Smooth muscle cell (in vitro differentiated cells): ENCODE measurements around the gene MTMR3. TPM values are rescaled to one million over a fixed set of nuclear protein-coding genes. Genes with fewer than 3 reads are reported as not detected.

Source experiments
- DNase-seq: peaks from one replicate; lab custom pipeline; 2025; ENCODE audit not compliant: unreplicated experiment; lab: John Stamatoyannopoulos, UW
- H2AFZ ChIP-seq: fragments of 200-600 bp; sonication (generic); 2 replicates; pipeline ENCODE4 v1.6.0; 2016; ENCODE audit warnings: antibody characterized with exemption, low read depth, mild to moderate bottlenecking
- H3F3A ChIP-seq: fragments of 200-600 bp; sonication (generic); 2 replicates; pipeline ENCODE4 v1.6.0; 2017; ENCODE audit warnings: antibody characterized with exemption, low read depth
- H3K27ac ChIP-seq: fragments of 200-600 bp; sonication (generic); 2 replicates; pipeline ENCODE4 v1.5.1; 2016; ENCODE audit warnings: low read depth, mild to moderate bottlenecking
- H3K27me3 ChIP-seq: fragments of 200-600 bp; sonication (generic); 2 replicates; pipeline ENCODE4 v1.6.1; 2016; ENCODE audit warnings: low read depth, mild to moderate bottlenecking
- H3K36me3 ChIP-seq: fragments of 200-600 bp; sonication (generic); 2 replicates; pipeline ENCODE4 v1.5.1; 2016; ENCODE audit warnings: low read depth
- H3K4me1 ChIP-seq: fragments of 200-600 bp; sonication (generic); 2 replicates; pipeline ENCODE4 v1.5.1; 2016; ENCODE audit warnings: low read depth
- H3K4me2 ChIP-seq: fragments of 200-600 bp; sonication (generic); 2 replicates; pipeline ENCODE4 v1.6.0; 2016; ENCODE audit warnings: mild to moderate bottlenecking
- H3K4me3 ChIP-seq: fragments of 200-600 bp; sonication (generic); 2 replicates; pipeline ENCODE4 v1.5.1; 2016; ENCODE audit warnings: mild to moderate bottlenecking
- H3K79me2 ChIP-seq: fragments of 200-600 bp; sonication (generic); 2 replicates; pipeline ENCODE4 v1.6.0; 2016; ENCODE audit warnings: low read depth, mild to moderate bottlenecking
- H3K9ac ChIP-seq: fragments of 200-600 bp; sonication (generic); 2 replicates; pipeline ENCODE4 v1.6.0; 2016; ENCODE audit warnings: low read depth
- H3K9me3 ChIP-seq: fragments of 200-600 bp; sonication (generic); replicated peaks from 2 replicates; pipeline ENCODE4 v1.5.1; 2016; ENCODE audit warnings: low read depth
- H4K20me1 ChIP-seq: fragments of 200-600 bp; sonication (generic); 2 replicates; pipeline ENCODE4 v1.6.0; 2016; ENCODE audit warnings: low read depth
- CTCF ChIP-seq: fragments of 200-600 bp; sonication (generic); IDR thresholded peaks from 2 replicates; pipeline ENCODE4 v1.5.1; 2017; ENCODE audit warnings: borderline replicate concordance, mild to moderate bottlenecking, antibody characterized with exemption; ENCODE audit not compliant: insufficient read depth, poor library complexity, severe bottlenecking
- WGBS: methylation state at CpG from one replicate; pipeline ENCODE4 v1.1.7; 2016; ENCODE audit warnings: low lambda C conversion rate; 5-methylcytosine and 5-hydroxymethylcytosine counted together
- polyA plus RNA-seq: library from polyadenylated mRNA; unstranded; fragments of >200 nt; fragmentation: Nextera tagmentation; extraction: Ambion mirVana; gene quantifications from 2 replicates; pipeline ENCODE4 v1.2.1, GENCODE V29; 2016
- total RNA-seq: library from RNA; depleted of rRNA; stranded (reverse); fragments of >200 nt; gene quantifications from 2 replicates; pipeline ENCODE4 v1.2.3, GENCODE V29; 2014

The MTMR3 gene
- total and polyA plus RNA-seq, 2 experiments from 2014 or later, result 15.8 to 48.9 TPM

GRCh38 chr22:30064172-30064571 lies 181.2 kb downstream of the MTMR3 start:
- Histone ChIP-seq H3K4me3 (no peak overlapping the region), H3K9ac (no peak overlapping the region), H3K36me3 (no peaks in the 10 kb centered on the region), H3F3A (no peaks in the 10 kb centered on the region), H3K9me3 (peaks cover 8% of the 10 kb centered on the region), H3K27ac (no peak overlapping the region), H2AFZ (no peak overlapping the region), H3K27me3 (no peaks in the 10 kb centered on the region), H3K4me2 (no peak overlapping the region), H4K20me1 (no peaks in the 10 kb centered on the region), H3K4me1 (no peaks in the 10 kb centered on the region), H3K79me2 (no peaks in the 10 kb centered on the region)
- no peak for DNase-seq
- TF ChIP-seq CTCF, result no peak

GRCh38 chr22:30073743-30074142 lies 190.8 kb downstream of the MTMR3 start:
- H3K9me3 ChIP-seq, result no peaks in the 10 kb centered on the region
- no peaks in the 10 kb centered on the region for H4K20me1 ChIP-seq
- peaks cover 23% of the 10 kb centered on the region for H3K27me3 ChIP-seq
- H3F3A ChIP-seq, result no peaks in the 10 kb centered on the region
- no peak overlapping the region for H3K9ac ChIP-seq
- no peaks in the 10 kb centered on the region for H3K36me3 ChIP-seq
- no peak overlapping the region for H3K4me3 ChIP-seq
- H3K4me1 ChIP-seq, result no peaks in the 10 kb centered on the region
- no peak overlapping the region for H2AFZ ChIP-seq
- no peaks in the 10 kb centered on the region for H3K79me2 ChIP-seq
- no peak for DNase-seq
- no peak overlapping the region for H3K4me2 ChIP-seq
- no peak overlapping the region for H3K27ac ChIP-seq
- WGBS, result 79% methylated on average over 2 of the region's 2 CpGs
- TF ChIP-seq CTCF, result no peak

GRCh38 chr22:30074147-30074546 lies 191.2 kb downstream of the MTMR3 start:
- no peak overlapping the region for H3K9ac ChIP-seq
- H3K4me3 ChIP-seq, result no peak overlapping the region
- H3K9me3 ChIP-seq, result no peaks in the 10 kb centered on the region
- H3K36me3 ChIP-seq, result no peaks in the 10 kb centered on the region
- TF ChIP-seq CTCF, result no peak
- H3K79me2 ChIP-seq, result no peaks in the 10 kb centered on the region
- no peak overlapping the region for H3K4me2 ChIP-seq
- no peaks in the 10 kb centered on the region for H3K4me1 ChIP-seq
- no peaks in the 10 kb centered on the region for H3F3A ChIP-seq
- no peaks in the 10 kb centered on the region for H4K20me1 ChIP-seq
- WGBS, result 86% methylated on average over 3 of the region's 3 CpGs
- peaks cover 23% of the 10 kb centered on the region for H3K27me3 ChIP-seq
- no peak for DNase-seq
- H2AFZ ChIP-seq, result no peak overlapping the region
- no peak overlapping the region for H3K27ac ChIP-seq

- TF ChIP-seq CTCF, result no peak
- H3K4me3 ChIP-seq, result no peak overlapping the region
- no peak for DNase-seq
- no peak overlapping the region for H3K9ac ChIP-seq
- no peaks in the 10 kb centered on the region for H4K20me1 ChIP-seq
- peaks cover 23% of the 10 kb centered on the region for H3K27me3 ChIP-seq
- no peak overlapping the region for H3K4me2 ChIP-seq
- no peaks in the 10 kb centered on the region for H3F3A ChIP-seq
- WGBS, result 92% methylated on average over 3 of the region's 3 CpGs
- no peak overlapping the region for H3K27ac ChIP-seq
- H3K36me3 ChIP-seq, result no peaks in the 10 kb centered on the region
- no peak overlapping the region for H2AFZ ChIP-seq
- H3K9me3 ChIP-seq, result no peaks in the 10 kb centered on the region
- no peaks in the 10 kb centered on the region for H3K79me2 ChIP-seq
- no peaks in the 10 kb centered on the region for H3K4me1 ChIP-seq
Observed at GRCh38 chr22:30074994-30075393, 192.0 kb downstream of the MTMR3 start.
